ENCODE results near the gene ETV6.

DNA sequence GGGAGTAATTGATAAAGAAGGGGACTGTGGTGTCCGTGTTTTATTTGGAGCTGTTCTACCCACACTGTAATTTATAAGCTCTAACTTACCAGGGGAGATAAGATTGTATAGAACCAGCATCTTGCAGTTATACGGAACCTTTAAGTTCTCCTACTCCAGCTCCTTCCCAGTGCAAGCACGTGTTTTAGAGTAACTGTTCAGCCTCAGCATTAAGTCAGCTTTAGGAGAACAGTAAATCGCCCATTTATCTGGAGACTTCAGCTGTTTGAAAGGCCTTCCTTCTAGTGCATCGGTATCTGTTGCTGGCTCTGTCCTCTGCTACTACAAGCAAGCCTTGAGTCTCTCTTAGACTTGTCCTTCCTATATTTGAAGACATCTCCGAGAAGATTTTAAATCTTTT is 95.6 kb downstream of the ETV6 start:
- TF ChIP-seq, protein P1, sequence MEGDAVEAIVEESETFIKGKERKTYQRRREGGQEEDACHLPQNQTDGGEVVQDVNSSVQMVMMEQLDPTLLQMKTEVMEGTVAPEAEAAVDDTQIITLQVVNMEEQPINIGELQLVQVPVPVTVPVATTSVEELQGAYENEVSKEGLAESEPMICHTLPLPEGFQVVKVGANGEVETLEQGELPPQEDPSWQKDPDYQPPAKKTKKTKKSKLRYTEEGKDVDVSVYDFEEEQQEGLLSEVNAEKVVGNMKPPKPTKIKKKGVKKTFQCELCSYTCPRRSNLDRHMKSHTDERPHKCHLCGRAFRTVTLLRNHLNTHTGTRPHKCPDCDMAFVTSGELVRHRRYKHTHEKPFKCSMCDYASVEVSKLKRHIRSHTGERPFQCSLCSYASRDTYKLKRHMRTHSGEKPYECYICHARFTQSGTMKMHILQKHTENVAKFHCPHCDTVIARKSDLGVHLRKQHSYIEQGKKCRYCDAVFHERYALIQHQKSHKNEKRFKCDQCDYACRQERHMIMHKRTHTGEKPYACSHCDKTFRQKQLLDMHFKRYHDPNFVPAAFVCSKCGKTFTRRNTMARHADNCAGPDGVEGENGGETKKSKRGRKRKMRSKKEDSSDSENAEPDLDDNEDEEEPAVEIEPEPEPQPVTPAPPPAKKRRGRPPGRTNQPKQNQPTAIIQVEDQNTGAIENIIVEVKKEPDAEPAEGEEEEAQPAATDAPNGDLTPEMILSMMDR (optimal IDR thresholded peaks at IDR 0.05 in 1 of 3, IDR thresholded peaks at IDR 0.05 in 1 of 3, conservative IDR thresholded peaks at IDR 0.05 in 1 of 3; ENCODE audit: extremely low read depth in 1 of 3, insufficient read depth in 2 of 3, low read length in 3 of 3): no peak
- no peak for TF ChIP-seq EZH2 (IDR thresholded peaks at IDR 0.05; ENCODE audit: low read length)
